K562 (cell line): Measurements from ENCODE around the gene AMN1. TPM values are rescaled to one million over a fixed set of nuclear protein-coding genes. Genes with fewer than 3 reads are reported as not detected.

ENCODE experiments used
- CTCFL ChIP-seq: IDR thresholded peaks from 2 replicates; pipeline ENCODE4 v1.6.1; 2011; ENCODE audit warnings: borderline replicate concordance, low read depth, mild to moderate bottlenecking, moderate library complexity, low read length; ENCODE audit not compliant: insufficient read depth, poor library complexity, severe bottlenecking
- HMGN3 ChIP-seq: IDR thresholded peaks from 2 replicates; pipeline ENCODE4 v1.6.1; 2011; ENCODE audit warnings: borderline replicate concordance, low read depth, mild to moderate bottlenecking, mixed read lengths, low read length; ENCODE audit not compliant: insufficient read length; ENCODE audit errors: extremely low read depth
- IRF9 ChIP-seq: fragments of 450-650 bp; IDR thresholded peaks from 2 replicates; pipeline ENCODE4 v1.6.1; 2016; ENCODE audit warnings: missing biosample characterization, missing genetic modification characterization
- NRF1 ChIP-seq, 2 experiments: fragments of 450-650 bp; IDR thresholded peaks in 1 of 2; conservative IDR thresholded peaks in 1 of 2; 2 replicates each; pipeline ENCODE4 v1.6.1; 2014; ENCODE audit warnings: mild to moderate bottlenecking in 2 of 2
- PHF8 ChIP-seq: fragments of 200-600 bp; sonication (generic); IDR thresholded peaks from 2 replicates; pipeline ENCODE4 v1.6.1; 2012; ENCODE audit warnings: mixed run types, mild to moderate bottlenecking, inconsistent platforms, low read length, moderate library complexity, borderline replicate concordance
- REST ChIP-seq, 2 experiments: fragments of 450-650 bp; formaldehyde crosslinking in 1 of 2; IDR thresholded peaks; 2 replicates each; pipeline versions ENCODE4 v1.4.0 to v1.6.1; 2014 to 2020; ENCODE audit warnings: mild to moderate bottlenecking in 2 of 2, borderline replicate concordance in 1 of 2, low read depth in 1 of 2
- RUNX1 ChIP-seq: sonication (generic); IDR thresholded peaks from 2 replicates; pipeline ENCODE4 v1.6.1; 2016; ENCODE audit warnings: antibody characterized with exemption, low read depth
- SFPQ ChIP-seq: fragments of 200-400 bp; formaldehyde crosslinking; IDR thresholded peaks from 2 replicates; pipeline ENCODE4 v1.6.1; 2017; ENCODE audit warnings: mild to moderate bottlenecking, low read depth, low read length, moderate library complexity
- SREBF2 ChIP-seq: sonication (generic); formaldehyde crosslinking; IDR thresholded peaks from 2 replicates; pipeline ENCODE4 v1.4.0; 2020; ENCODE audit warnings: mild to moderate bottlenecking, missing genetic modification reagents
- ZNF668 ChIP-seq: fragments of 250-450 bp; sonication (Bioruptor Pico); IDR thresholded peaks from 2 replicates; pipeline ENCODE4 v1.8.0; 2022; ENCODE audit warnings: mild to moderate bottlenecking, inconsistent platforms
- polyA plus RNA-seq, 8 experiments: library from polyadenylated mRNA; depleted of rRNA in 4 of 8; stranded (reverse) in 5 of 8; unstranded in 3 of 8; fragments of >200 nt; fragmentation: Nextera tagmentation in 2 of 8; fragmentation: Illumina TruSeq in 1 of 8; extraction: Ambion mirVana in 2 of 8; extraction: Trizol in 1 of 8; gene quantifications; 2 replicates each; pipeline versions ENCODE4 v1.2.1 to v1.2.3, GENCODE V29; 2011 to 2014; ENCODE audit warnings: inconsistent platforms in 1 of 8, missing spikeins in 1 of 8
- total RNA-seq, 7 experiments: library from RNA; depleted of rRNA in 6 of 7; stranded (reverse); fragments of >200 nt in 6 of 7; fragmentation: Illumina TruSeq in 2 of 7; extraction: Trizol in 2 of 7; gene quantifications; 2 replicates each; pipeline versions ENCODE4 v1.2.1 to v1.2.3, GENCODE V29; 2011 to 2021; ENCODE audit warnings: low replicate concordance in 1 of 7

AMN1 gene
- total and polyA plus RNA-seq, 9 of the 15 experiments (the other 6 are each of a cell fraction or from before 2014, with no cell fraction given) = 5.2 to 27.6 (median 13.0) TPM

GRCh38 chr12:31659087-31659942 lies 69.5 kb downstream of the AMN1 start, which contains the start of gene ETFBKMT (continued):
- TF ChIP-seq REST (IDR thresholded peaks at IDR 0.05; ENCODE audit: borderline replicate concordance) = no peak
- TF ChIP-seq REST (CRISPR knock-in tag; IDR thresholded peaks at IDR 0.05; ENCODE audit: low read depth) = no peak
- peak; percentile 63 for TF ChIP-seq CTCFL
- peak; percentile 66; the same call in 1 of the 2 replicates for TF ChIP-seq PHF8
- TF ChIP-seq IRF9 (tag) = no peak
- TF ChIP-seq HMGN3 = peak; percentile 81
- TF ChIP-seq SREBF2 (CRISPR knock-in tag) = no peak
- TF ChIP-seq RUNX1 = no peak
- TF ChIP-seq ZNF668 (CRISPR knock-in tag) = no peak
- peak; percentile 72 to 75 for TF ChIP-seq NRF1 (conservative IDR thresholded peaks at IDR 0.05 in 1 of 2, IDR thresholded peaks at IDR 0.05 in 1 of 2)
- TF ChIP-seq SFPQ = no peak
